ENCODE results near the gene NAA38.
A peak's percentile ranks its signal among the peaks of the same experiment; 100 is the strongest.
"Not testable (repeated sequence)": the region's sequence is repeated elsewhere in the genome, so short reads cannot be mapped to it uniquely, and the experiment has no call there.

The NAA38 gene

GRCh38 chr17:7882068-7882467, 24.7 kb upstream of the NAA38 start:
- no peak for DNase-seq (ENCODE audit: low read depth)

DNA sequence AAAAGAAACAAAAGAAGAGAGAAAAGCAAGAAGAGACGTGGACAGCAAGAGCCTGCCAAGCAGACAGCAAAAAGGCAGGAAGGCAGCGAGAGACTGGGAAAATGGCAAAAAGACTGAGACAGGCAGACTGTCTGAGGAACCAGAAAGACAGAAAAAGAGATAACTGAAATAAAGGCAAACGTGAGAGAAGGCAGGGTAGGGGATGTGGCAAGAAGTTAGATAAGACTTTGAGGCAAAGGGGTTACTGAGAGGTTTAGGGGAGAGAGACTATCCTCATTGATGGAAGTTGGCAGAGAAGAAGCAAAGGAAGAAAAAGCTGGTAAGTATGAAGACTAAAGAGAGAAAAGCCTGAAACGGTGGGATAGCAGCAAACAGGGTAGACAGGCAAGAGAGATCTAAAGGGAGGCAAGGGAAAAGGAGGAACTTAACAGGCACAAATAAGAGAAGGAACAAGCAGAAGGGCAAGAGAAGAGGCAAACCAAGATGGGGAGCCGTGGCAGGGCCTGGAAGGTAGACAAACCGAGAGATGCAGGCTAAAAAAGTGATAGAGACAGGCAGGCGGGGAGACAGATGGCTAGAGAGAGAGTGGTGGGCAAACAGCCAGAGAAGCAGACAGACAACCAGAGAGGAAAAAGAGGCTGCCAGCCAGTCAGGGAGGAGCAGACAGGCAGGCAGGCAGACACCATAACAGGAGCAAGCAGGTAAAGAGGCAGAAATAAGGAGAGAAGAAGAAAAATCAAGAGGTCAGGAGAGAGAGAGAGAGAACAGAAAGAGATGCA, 24.1 kb upstream of the NAA38 start:
- DNase-seq (ENCODE audit: low read depth), result no peak

DNA sequence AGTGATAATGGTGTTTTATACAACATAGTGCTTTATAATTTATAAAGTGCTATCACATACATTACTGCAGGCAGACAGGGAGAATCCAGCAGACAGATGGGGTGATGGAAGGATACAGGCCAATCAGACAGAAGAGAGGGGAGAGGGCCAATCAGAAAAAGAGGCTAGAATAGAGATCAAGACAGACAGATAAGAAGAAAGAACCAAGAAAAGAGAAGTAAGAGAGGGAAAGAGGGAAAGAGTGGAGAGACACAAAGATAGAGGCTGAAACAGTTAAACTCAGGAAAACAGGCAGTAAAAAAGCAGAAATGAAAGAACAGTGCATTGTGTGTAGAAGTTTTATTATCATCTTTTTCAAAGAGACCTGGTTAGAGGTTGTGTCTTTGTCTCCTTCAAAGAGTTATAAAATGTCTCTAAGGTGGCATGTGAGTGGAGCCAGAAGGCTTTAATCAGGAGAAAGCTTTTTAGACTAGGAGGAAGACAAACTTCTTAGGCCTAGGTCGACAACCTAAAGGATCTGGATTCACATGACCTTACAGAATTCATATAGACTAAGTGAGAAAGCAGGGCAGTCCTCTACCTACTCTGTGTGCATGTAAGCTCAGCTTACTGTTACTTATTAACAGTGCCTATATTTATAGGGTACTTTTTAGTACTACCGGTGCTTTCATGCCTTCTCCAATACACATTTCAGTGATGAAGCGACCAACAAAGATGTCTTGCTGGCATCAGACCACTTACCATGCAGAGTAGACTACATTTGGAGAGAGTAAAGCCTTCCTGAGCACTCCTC, 22.9 kb upstream of the NAA38 start:
- DNase-seq (ENCODE audit: low read depth), result no peak

DNA sequence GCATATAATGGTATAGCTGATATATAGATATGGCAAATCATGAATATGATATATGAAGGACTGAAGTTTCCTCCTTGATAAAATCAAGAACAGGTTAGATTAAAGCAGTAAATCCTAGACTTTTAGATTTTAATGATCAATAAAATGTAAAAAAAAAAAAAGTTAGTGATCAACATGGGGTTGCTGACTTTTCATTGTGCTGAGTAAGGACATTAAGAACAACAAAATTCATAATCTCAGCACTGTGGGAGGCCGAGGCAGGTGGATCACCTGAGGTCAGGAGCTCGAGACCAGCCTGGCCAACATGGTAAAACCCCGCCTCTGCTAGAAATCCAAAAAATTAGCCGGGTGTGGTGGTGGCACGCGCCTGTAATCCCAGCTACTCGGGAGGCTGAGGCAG, 20.9 kb upstream of the NAA38 start:
- no peak for DNase-seq (ENCODE audit: low read depth)

DNA sequence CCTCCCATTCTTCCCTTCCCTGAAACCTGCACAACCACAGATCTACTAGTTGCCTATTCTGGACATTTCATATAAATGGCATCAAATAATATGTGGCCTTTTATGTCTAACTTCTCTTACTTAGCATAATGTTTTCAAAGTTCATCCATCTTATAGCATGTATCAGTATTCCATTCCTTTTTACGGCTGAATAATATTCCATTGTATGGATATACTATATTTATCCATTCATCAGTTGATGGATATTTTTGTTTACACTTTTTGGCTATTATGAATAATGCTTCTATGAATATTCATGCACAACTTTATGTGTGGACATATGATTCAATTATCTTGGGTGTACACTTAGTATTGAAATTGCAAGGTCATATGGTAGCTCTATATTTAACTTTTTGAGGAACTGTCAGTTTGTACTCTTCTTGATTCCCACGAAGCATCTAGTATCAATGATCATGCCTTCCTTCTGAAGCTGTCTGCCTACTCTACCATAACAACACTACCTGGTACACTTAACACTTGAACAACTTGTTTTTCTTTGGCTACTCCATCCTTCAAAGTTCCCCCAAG, 18.5 kb upstream of the NAA38 start:
- DNase-seq (ENCODE audit: low read depth), result no peak

DNA sequence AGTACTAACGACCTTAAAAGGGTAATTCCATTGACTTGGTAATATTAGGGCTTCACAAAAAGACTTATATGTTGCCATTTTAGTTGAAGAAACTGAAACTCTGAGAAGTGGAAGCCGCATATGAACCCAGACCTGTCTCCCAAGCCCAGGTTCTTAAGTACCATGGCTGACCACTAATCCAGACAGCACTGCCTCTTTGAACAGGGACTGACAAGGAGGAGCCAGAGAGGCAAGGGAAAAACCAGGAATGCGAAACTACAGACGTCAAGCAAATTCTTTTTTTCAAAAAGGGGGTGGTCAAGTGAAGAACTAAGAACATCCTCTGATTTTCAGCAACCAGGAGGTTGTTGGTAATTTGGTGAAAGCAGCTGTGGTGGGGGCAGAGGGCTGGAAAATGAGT, 15.7 kb upstream of the NAA38 start:
- no peak for DNase-seq (ENCODE audit: low read depth)

- no peak for DNase-seq (ENCODE audit: low read depth)
Observed at GRCh38 chr17:7867881-7868329, 10.5 kb upstream of the NAA38 start.

- no peak for DNase-seq (ENCODE audit: low read depth)
Observed at GRCh38 chr17:7864995-7865650, 7.8 kb upstream of the NAA38 start.

GRCh38 chr17:7864384-7864783, 7.0 kb upstream of the NAA38 start:
- DNase-seq (ENCODE audit: low read depth), result not testable (repeated sequence)

- no peak for DNase-seq (ENCODE audit: low read depth)
Observed at GRCh38 chr17:7862692-7863437, 5.5 kb upstream of the NAA38 start.

DNA sequence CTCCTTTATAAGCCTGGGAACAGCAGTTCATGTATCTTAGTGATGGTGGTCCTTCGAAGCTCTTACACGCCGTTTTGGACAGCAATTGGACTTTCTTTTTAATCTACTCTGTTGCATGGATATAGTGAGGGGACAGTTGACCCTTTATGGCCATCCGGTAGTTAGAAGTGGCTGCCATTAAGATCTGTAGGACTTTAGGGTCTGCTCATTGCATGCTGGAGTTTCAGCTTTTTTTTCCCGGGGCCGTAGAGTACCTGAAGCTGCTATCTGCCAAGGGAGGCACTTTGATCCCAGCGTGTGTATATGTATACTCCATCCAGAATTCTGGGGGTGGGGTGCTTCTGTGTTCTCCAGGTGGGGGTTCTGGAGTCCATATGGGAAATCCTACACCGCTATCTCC, 1.7 kb upstream of the NAA38 start:
- DNase-seq (ENCODE audit: low read depth), result no peak

DNA sequence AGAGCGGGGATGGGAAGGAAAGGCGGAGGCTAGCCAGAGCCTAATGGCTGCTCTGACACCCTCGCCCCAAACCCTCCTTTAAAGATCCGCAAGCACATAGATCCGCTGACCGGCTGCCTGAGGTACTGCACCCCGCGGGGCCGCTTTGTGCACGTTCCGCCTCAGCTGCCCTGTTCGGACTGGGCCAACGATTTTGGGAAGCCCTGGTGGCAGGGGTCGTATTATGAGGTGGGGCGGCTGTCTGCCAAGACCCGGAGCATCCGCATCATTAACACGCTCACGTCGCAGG, 1.1 kb upstream of the NAA38 start:
- no peak for DNase-seq (ENCODE audit: low read depth)

DNA sequence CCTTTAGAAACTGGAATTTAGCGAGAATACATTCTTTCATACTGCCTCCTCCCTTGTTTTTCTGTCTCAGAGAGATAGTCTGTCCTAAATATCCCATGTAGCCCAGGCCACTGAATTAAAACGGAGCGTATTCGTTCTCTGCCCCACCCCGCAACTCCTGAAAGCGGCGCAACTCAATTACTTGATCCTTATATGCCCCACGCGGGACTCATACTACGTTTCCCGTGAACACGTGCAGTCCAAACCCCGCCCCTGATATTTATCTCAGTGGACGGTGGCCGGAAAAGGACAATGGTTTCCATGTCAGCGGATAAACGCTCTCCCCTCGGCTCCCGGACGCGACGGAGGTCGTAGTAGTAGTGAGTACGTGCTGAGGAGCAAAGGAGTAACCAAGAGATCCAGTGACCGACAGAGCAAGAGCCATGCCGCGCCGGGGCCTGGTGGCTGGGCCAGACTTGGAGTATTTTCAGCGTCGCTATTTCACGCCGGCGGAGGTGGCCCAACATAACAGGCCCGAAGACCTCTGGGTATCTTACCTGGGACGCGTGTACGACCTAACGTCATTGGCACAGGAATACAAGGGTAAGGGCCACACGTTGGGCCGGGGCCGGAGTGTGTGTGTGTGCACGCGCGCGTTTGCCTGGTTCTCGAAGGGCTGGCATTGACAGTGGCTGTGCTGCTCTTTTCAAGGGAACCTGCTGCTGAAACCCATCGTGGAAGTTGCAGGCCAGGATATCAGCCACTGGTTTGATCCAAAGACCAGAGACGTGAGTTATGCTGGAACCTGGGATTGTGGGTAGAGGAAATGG, 558 bp upstream of the NAA38 start, which contains the start of gene CYB5D1:
Gene CYB5D1 (plus strand): TSS at position 291 of the 809 bp plus-strand sequence. CDS start 132 bp downstream, at position 423.
- peak; percentile 79 for DNase-seq (ENCODE audit: low read depth)

- no peak for DNase-seq (ENCODE audit: low read depth)
Observed at GRCh38 chr17:7856011-7856810, 1.1 kb downstream of the NAA38 start.

- DNase-seq (ENCODE audit: low read depth), result no peak
Observed at GRCh38 chr17:7855660-7856010, 1.7 kb downstream of the NAA38 start.

DNA sequence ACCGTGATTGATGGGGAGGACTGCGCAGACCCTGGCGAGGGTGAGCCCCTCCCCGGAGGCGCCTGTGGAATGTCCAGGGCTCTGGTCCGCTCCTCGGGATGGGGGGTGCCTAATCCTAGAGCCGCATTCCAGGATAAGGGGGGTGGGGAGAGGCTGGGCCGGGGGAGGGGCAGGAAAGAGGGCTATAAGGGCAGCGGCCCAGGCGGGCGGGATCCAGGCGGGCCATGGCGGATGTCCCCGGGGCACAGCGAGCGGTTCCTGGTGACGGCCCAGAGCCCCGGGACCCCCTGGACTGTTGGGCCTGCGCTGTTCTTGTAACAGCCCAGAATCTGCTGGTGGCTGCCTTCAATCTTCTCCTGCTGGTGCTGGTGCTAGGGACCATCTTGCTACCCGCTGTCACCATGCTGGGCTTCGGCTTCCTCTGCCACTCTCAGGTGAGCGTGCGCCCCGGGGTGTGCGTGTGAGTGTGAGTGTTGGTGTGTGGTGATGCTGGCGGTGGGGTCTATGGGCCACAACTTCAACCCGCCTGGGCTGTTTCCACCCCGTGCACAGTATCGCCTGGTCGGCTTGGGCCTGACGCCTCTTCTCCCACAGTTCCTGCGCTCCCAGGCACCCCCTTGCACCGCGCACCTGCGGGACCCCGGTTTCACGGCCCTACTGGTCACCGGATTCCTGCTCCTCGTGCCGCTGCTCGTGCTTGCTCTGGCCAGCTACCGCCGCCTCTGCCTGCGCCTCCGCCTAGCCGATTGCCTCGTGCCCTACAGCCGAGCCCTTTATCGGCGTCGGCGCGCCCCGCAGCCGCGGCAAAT, 2.3 kb downstream of the NAA38 start, which contains the start of gene TMEM88:
Gene TMEM88 (plus strand): TSS at position 216 of the 809 bp plus-strand sequence. CDS start 9 bp downstream, at position 225.
- no peak for DNase-seq (ENCODE audit: low read depth)

- DNase-seq (ENCODE audit: low read depth), result no peak
Observed at GRCh38 chr17:7854078-7854777, 3.1 kb downstream of the NAA38 start.

DNA sequence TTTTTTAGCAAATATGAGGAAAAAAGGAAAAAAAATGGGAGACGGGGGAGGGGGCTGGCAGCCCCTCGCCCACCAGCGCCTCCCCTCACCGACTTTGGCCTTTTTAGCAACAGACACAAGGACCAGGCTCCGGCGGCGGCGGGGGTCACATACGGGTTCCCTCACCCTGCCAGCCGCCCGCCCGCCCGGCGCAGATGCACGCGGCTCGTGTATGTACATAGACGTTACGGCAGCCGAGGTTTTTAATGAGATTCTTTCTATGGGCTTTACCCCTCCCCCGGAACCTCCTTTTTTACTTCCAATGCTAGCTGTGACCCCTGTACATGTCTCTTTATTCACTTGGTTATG, 3.7 kb downstream of the NAA38 start:
- no peak for DNase-seq (ENCODE audit: low read depth)
